GM18499 (cell line): ENCODE results near the gene NXT1.

Experiments
- ATAC-seq: cut with Tn5 transposase; IDR thresholded peaks from one replicate; pipeline ENCODE4 v1.9.1; 2021; ENCODE audit warnings: moderate number of reproducible peaks; ENCODE audit not compliant: insufficient read depth, unreplicated experiment

NXT1 gene

GRCh38 chr20:23358563-23358906, 7.9 kb downstream of the NXT1 start:
- no peak for ATAC-seq

DNA sequence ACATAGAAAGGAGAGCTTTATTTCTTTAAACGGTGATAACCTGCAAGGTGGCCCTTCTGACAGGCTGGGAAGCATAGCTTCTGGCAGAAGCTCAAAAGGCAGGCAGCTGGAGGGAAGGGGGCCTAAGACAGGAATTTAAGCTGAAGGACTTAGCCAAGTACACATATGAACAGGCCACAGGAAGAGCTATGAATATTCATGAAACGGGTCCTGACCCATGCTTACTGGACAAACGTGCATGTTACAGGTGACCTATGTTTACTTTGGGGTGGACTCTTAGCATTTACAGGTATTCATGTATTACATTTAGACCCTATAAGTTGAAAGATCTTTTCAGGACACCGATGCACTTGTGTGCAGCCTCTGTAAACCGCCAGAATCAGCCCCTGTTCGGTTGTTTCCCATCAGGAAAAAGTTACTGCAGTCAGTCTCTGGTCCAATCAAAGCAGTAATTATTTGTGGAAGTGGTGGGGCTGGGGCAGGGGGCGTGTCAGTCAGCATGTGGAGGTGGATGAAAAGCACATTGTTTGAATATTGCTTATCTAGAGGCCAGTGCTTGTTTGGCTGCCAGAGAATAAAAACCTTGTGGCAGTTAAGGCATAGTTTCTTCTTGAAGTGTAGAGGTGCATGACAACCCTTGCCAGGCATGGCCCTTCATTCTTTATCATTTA, 8.5 kb downstream of the NXT1 start:
- ATAC-seq = no peak

DNA sequence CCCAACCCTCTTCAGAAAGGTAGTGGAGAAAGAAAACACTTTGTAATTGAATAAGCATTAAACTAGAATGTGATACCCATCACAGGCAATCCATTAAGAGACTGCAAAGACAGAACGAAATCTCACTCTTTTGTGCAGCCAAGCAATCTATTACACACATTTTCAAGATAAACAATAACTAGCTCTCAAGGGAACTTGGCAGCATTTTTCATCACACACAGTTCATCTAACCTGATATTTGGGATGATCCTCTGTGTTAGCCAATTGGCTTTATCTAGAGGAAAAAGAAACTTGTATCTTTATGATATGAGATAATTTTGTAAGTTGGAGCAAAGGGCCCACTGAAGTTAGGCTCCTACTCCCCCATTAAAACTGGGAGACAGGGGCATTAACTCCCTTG, 9.9 kb downstream of the NXT1 start:
- no peak for ATAC-seq

DNA sequence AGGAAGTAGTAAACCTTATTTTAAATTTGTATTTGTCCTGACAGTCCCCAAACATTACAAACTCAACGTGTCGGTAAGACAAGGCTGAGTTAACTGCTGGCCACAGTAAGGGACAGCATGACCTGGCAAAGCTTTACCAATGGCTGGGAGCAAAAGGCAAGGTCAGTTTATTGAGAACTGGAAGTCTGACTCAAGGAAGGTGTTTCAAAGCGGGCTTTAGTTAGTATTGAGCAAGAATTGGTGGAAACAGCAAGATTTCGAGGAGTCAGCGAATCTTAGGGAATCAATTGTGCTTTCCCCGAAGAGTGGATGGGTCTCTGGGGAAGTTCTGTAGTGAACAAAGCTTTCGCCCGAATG, 10.5 kb downstream of the NXT1 start:
- ATAC-seq = no peak

DNA sequence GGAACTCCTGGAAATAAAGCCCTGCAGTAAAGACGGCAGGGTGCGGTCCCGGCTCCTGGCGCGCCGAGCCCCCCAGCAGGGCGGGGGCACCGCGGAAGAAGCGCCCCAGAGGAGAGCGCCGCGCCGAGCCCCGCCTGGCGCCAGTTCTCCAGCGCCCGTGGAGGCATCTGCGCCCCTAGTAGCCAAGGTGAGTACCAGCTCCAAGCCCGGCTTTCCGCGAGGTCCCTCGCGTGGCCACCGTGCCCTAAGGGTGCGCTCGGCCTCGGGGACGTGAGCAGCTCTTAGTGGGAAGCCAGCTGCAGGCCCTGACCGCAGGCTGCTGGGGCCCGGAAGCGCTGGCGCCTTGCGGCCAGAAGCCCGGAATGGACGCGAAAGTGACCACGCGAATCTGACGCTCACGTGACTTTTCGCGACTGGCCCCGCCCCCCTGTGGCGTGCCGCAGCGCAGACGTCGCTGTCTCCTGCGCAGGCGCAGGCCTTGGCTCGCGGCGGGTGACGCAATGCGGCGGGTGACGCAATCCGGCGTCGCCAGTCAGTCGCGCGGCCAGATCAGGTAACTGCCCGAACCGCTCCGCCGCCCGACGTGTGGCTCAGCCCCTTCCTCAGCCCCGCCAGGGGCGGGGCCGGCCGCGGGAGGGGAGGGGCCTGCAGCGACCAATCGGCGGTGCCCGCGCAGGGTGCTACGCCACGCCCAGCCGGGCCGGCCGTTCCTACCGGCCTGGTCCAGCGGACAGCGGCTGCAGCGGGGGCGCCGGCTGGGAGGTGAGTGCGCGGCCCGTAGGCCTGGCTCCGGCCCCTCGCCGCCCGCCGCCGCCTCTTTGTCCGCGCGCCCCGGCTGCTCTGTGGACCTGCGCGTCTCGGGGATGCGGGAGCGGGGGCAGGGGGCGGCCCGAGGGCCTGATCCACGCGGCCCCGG, 11.1 kb downstream of the NXT1 start, which contains the start of gene GZF1:
Gene GZF1 (plus strand): TSS at position 707 of the 916 bp plus-strand sequence. CDS start 2,202 bp downstream, outside the sequence.
- ATAC-seq = peak; percentile 28

GRCh38 chr20:23362392-23363256, 12.0 kb downstream of the NXT1 start:
- peak; percentile 2 for ATAC-seq

DNA sequence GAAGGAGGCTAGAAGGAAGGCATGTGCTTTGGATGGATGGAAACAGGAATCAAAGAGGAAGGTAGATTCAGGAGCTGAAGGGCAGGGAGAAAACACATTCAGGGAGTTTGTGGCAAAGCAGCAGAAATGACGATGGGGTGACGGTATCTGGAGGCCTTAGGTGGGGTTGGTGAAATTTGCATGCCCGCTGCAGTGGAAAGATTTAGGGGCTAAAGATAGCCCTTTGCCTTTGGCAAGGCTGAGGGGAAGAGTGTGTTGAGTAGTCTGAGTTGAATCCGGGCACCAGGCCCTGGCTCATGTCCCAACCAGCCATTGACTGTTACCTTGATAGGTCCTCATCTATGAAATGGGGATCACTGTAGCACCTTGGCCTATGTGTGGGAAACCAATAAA, 12.7 kb downstream of the NXT1 start:
- no peak for ATAC-seq

DNA sequence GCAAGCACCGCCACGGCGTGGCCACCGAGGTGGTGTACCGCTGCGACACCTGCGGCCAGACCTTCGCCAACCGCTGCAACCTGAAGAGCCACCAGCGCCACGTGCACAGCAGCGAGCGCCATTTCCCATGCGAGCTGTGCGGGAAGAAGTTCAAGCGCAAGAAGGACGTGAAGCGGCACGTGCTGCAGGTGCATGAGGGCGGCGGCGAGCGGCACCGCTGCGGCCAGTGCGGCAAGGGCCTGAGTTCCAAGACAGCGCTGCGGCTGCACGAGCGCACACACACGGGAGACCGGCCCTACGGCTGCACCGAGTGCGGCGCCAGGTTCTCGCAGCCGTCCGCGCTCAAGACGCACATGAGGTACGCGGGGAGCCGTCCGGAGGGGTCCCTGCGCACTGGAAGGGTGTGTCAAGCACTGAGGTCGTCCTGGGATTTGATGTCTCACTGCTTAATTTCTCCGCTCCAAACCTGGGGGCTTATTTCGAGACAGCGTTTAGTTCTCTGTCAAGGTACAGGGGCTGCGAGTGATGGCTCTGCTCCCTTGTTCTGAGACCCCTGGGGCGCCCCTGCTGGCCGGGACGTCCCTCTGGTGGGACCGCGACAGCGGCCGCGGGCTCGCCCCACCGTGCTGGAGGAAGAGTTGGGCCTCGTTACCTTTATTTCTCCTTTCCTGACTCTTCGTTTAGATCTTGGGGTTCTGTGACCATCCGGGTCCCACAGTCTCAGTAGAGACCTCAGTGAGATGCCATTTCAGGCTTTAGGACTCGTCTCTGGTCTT, 15.0 kb downstream of the NXT1 start:
- no peak for ATAC-seq

DNA sequence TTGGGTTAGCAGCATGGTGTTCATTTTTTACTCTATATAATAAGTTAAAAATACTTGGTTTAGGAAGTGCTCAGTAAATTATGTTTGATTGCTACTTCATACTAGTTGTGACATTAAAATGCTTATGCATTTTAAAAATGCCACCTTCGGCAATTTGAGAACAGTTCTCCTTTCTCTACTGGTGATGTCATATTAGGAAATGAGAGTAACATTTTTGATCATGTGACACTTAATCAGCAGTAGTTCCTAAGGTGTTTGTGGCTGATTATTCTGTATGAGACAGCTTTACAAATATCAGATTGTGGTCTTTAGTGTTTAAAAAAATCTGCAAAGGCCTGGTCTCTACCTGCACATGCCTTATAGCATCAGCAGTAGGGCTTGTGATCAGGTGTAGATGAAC, 15.8 kb downstream of the NXT1 start:
- ATAC-seq = no peak

DNA sequence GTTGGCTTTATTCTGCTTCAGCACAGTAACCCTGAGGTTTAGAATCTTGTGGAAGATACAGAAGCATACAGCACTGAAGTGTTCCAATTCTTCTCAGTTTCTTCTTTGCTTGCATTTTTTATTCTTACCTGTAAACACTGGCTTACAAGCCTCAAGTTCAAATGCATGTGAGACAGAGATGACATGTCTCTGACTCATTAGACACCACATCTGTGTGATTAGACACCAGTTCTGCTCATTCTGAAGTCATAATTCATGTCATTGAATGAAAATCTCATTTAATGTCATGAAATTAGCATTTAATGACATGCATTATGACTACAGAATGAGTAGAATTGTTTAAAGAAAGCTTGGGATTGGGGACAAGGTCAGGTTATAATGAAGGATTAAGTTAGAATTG, 17.2 kb downstream of the NXT1 start:
- ATAC-seq = no peak

DNA sequence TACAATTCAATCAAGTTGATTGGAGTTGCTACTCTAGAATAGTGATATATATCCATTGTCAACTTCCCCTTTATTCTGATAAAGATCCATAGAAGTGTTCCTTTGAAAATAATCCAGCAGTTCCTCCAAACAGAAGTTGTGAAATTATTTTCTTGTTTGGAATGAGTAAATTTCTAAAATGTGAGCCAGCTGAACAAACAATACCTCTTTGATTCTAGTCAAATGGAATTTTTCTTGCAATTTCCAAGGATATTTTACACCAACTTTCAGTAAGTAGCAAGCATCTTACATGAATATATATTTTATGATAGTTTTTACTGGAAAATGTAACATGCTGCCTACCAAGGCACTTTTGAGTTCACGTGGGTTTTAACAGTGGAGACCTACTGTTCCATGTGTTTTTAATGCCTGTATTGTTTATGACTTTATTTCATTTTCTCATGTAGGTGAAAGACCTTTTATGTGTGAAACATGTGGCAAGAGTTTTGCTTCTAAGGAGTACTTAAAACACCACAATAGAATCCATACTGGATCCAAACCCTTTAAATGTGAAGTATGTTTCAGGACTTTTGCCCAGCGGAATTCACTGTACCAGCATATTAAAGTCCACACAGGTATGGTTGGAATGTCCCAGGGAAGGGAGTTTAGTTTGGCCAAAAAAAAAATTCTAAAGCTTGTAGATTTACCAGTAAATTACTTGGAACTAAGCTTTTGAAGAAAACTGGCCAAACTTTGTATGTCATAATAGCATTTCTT, 17.9 kb downstream of the NXT1 start:
- ATAC-seq = no peak

DNA sequence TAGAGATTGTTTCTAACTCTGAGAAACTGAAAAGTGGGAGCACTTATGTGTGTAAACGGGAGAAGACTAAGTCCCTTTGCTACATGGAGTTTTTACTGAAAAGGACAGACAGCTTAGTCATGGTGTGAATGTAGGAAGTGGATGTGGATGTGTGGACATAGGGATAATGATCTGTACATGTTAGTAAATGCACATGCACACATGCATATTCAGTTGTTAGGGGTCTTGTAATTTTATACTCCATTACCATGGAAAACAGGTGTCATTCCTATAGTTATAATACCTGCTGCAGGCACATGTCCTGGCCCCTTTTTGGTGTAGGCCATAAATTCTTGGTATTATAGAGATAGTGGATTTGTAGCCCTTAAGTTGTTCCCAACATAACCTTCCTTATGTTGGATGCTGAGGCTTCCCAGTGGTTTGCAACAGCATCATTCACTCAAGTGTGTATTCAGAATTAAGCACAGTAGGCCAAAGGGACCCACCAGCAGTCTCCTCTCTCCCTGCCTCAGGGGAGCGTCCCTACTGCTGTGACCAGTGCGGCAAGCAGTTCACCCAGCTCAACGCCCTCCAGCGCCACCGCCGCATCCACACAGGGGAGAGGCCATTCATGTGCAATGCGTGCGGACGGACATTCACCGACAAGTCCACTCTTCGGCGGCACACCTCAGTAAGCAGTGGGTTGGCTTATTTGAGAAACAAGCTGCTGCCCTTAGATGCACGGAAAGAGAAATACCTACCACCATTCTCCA, 18.7 kb downstream of the NXT1 start:
- ATAC-seq = no peak

- no peak for ATAC-seq
These were observed 19.7 kb downstream of the NXT1 start for GRCh38 chr20:23370274-23370673.

DNA sequence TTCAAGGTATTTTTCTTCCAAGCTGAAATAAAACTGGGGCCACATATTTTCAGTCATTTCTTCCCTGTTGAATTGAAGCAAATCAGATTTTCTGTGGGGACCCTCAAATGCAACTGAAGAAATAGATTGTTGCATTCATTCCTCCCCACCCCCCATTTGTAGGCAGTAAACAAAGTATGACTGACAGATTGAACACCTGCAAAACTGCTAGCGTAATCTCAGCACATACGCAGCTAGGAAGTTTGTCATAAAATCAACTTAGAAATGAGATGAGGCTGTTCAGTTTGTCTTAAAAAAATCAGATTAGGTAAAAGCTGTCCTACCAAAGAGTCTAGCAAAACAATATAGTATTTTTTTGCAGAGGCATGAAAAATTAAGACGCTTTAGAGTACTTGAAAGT, 20.3 kb downstream of the NXT1 start:
- ATAC-seq = no peak

DNA sequence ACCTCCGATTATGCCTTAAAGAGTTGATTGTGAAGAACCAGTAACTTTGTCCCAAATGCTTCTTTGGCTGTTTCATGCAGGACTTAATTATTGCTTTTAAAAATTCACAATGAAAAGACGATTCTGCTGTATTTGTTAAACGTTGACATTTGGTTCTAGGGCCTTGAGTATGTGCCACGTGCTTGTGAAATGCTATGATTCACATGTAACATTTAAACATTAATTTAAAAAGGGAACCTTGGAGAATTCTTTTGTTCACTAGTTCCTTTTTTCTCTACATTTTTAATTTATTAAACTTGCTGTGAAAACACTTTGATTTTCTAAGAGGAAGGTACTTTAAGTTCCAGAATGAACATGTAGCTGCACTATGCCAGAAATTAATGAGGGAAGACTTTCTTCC, 20.9 kb downstream of the NXT1 start:
- no peak for ATAC-seq

DNA sequence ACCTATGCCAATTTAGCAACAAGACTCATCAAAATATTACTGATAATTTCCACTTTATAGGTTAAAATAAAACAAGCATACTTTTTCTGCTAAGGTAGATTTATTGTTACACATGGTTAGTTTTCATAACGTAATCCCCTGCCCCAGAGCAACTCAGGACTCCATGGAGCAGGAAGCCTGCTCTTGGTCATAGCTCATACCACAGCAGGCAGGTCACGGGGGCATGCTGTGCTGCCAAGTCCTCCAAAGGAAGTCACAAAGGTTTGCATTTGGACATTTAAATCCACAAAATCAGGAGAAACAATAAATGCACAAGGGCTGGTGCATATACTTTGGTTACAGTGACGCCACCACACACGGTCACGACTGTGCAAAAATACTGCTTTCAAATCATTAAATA, 23.9 kb downstream of the NXT1 start:
- no peak for ATAC-seq

DNA sequence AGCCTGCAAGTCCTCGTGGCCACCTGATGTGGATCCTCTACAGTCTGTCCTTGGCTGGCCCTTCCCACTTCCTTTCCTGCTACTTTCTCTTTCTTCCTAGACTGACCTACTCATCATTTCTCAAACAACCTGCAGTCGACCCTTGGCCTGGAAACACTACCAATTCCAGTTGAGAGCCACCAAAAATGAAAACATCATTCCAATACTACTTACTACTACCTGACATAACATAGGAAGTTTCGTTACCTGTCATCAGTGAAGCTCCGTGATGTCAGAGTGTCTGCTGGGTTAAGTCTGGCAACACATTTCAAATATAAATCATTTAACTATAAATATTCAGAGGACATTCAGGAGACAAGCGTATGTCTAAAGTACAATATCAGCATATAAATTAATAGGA, 25.2 kb downstream of the NXT1 start:
- no peak for ATAC-seq

DNA sequence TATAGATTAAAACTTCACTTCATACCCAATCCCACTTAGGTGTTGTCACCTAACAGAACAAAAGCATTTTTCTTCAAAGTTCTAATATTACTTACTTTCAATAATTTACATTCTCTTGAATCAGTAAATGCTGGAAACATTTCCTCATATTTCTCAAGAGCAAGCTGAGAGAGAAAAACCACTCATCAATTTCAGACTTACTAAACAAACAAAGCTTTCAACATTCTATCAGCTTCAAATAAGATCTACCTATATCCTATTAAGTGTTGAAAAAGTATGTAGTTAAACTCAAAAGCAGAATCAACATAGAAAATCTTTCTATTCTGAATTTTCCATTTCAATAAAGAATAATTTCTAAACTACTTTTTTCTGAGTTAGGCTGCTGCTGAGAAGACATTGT, 29.2 kb downstream of the NXT1 start:
- no peak for ATAC-seq

DNA sequence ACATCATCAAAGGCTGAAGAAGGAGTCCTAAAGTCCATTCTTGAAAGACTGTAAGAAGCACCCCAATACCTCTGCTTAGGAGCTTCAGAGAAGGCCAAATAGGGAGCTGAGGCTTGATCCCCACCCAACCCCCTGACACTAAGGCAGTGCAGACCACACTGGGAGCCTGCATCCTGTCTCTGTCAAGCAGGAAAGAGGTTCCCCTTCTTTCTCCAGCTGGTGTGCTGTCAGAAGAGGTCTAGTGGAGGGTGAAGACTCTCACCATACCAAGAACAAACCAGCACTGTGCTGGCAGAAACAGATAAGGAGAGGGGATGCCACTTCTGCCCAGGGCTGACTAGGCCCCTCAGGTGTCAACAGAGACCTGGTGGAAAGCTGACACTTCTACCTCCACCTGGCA, 31.3 kb downstream of the NXT1 start:
- ATAC-seq = no peak
